AG10803 (cell line): ENCODE measurements around the gene MAP3K10.
"Not testable (repeated sequence)": the region's sequence is repeated elsewhere in the genome, so short reads cannot be mapped to it uniquely, and the experiment has no call there.

ENCODE experiments used
- DNase-seq: peaks from one replicate; pipeline ENCODE4 v3.0.0; 2010; ENCODE audit warnings: low read depth
- H3K4me3 ChIP-seq: 2 replicates; pipeline ENCODE4 v1.5.1; 2011; ENCODE audit warnings: mild to moderate bottlenecking, low read length, control low read depth
- CTCF ChIP-seq: conservative IDR thresholded peaks from 2 replicates; pipeline ENCODE4 v1.5.1; 2011; ENCODE audit warnings: mild to moderate bottlenecking, low read length, control low read depth, inconsistent platforms

MAP3K10 gene

GRCh38 chr19:40190891-40191835 lies at the start of gene MAP3K10:
Gene MAP3K10, plus strand, starts transcription at chr19:40191426. Its CDS starts 606 bp downstream, at chr19:40192032.
- TF ChIP-seq CTCF = no peak
- peak; percentile 73 for DNase-seq
- peak within 1 kb of the TSS; percentile 83 for H3K4me3 ChIP-seq

- TF ChIP-seq CTCF = no peak
- H3K4me3 ChIP-seq = no peak overlapping the region
- DNase-seq = no peak
Observed at GRCh38 chr19:40141551-40141950, 49.7 kb upstream of the MAP3K10 start.

- peak; percentile 38 for DNase-seq
- TF ChIP-seq CTCF = no peak
- no peak overlapping the region for H3K4me3 ChIP-seq
Observed at GRCh38 chr19:40143612-40144011, 47.6 kb upstream of the MAP3K10 start.

- H3K4me3 ChIP-seq = no peak overlapping the region
- DNase-seq = no peak
- no peak for TF ChIP-seq CTCF
Observed at GRCh38 chr19:40144151-40144550, 47.1 kb upstream of the MAP3K10 start.

GRCh38 chr19:40144947-40145748 lies 46.1 kb upstream of the MAP3K10 start:
- TF ChIP-seq CTCF = no peak
- H3K4me3 ChIP-seq = no peak overlapping the region
- no peak for DNase-seq

GRCh38 chr19:40145749-40146029 lies 45.5 kb upstream of the MAP3K10 start:
- not testable (repeated sequence) for H3K4me3 ChIP-seq, DNase-seq

- no peak for DNase-seq
- peak overlapping the region; percentile 71 for H3K4me3 ChIP-seq
- TF ChIP-seq CTCF = no peak
Observed at GRCh38 chr19:40147338-40147692, 43.9 kb upstream of the MAP3K10 start.
